Epithelial cell of esophagus (primary cell): ENCODE data around the gene CYFIP2.

Source experiments
- DNase-seq: peaks from one replicate; pipeline ENCODE4 v3.0.0; 2010; ENCODE audit warnings: low read depth
- H3K4me3 ChIP-seq: 2 replicates; pipeline ENCODE4 v1.5.1; 2011; ENCODE audit warnings: mild to moderate bottlenecking, low read length, control low read depth
- TF ChIP-seq, protein P1 (sequence below): IDR thresholded peaks from 2 replicates; pipeline ENCODE4 v1.5.1; 2011; ENCODE audit warnings: low read depth, mild to moderate bottlenecking, low read length, control low read depth, inconsistent platforms; ENCODE audit not compliant: insufficient read depth; ENCODE audit errors: missing control alignments

The CYFIP2 gene

DNA sequence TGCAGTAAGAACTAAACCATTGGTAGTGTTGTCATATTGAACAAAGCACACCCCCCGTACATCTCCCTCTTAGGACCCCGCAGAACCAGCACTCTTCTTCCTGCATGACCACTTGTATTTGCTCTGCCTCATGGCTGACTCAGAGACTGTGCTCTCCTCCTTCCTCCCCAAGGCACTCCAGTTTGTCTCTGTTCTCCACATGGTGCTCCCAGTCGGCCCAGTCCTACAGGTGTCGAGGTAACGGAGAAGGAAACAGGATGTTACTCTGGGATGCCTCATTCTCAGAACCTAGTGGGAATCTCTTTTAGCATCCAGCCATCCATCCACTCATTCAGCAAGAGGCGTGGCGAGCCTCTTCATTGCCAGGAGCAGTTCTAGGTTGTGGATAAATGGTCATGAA is 97.1 kb downstream of the CYFIP2 start:
- TF ChIP-seq, protein P1, sequence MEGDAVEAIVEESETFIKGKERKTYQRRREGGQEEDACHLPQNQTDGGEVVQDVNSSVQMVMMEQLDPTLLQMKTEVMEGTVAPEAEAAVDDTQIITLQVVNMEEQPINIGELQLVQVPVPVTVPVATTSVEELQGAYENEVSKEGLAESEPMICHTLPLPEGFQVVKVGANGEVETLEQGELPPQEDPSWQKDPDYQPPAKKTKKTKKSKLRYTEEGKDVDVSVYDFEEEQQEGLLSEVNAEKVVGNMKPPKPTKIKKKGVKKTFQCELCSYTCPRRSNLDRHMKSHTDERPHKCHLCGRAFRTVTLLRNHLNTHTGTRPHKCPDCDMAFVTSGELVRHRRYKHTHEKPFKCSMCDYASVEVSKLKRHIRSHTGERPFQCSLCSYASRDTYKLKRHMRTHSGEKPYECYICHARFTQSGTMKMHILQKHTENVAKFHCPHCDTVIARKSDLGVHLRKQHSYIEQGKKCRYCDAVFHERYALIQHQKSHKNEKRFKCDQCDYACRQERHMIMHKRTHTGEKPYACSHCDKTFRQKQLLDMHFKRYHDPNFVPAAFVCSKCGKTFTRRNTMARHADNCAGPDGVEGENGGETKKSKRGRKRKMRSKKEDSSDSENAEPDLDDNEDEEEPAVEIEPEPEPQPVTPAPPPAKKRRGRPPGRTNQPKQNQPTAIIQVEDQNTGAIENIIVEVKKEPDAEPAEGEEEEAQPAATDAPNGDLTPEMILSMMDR: no peak
- no peak overlapping the region for H3K4me3 ChIP-seq
- DNase-seq: peak; percentile 20

DNA sequence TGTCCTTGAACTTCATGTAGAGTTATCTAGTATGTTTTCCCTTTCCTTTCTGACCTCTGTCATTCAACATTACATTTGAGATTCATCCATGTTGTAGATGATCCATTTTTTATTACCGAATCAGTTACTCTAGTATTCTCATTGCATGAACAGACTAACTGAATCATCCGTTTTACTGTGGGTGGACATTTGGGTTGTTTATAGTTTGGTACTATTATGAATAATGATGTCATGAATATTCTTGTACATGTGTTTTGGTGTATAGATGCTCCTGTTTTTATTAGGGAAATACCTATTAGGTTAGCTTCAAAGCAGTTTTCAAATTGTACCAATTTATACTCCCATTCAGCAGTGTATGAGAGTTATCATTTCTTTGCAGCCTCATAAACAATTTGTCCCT is 99.8 kb downstream of the CYFIP2 start:
- TF ChIP-seq, protein P1: no peak
- H3K4me3 ChIP-seq: no peak overlapping the region
- DNase-seq: no peak

DNA sequence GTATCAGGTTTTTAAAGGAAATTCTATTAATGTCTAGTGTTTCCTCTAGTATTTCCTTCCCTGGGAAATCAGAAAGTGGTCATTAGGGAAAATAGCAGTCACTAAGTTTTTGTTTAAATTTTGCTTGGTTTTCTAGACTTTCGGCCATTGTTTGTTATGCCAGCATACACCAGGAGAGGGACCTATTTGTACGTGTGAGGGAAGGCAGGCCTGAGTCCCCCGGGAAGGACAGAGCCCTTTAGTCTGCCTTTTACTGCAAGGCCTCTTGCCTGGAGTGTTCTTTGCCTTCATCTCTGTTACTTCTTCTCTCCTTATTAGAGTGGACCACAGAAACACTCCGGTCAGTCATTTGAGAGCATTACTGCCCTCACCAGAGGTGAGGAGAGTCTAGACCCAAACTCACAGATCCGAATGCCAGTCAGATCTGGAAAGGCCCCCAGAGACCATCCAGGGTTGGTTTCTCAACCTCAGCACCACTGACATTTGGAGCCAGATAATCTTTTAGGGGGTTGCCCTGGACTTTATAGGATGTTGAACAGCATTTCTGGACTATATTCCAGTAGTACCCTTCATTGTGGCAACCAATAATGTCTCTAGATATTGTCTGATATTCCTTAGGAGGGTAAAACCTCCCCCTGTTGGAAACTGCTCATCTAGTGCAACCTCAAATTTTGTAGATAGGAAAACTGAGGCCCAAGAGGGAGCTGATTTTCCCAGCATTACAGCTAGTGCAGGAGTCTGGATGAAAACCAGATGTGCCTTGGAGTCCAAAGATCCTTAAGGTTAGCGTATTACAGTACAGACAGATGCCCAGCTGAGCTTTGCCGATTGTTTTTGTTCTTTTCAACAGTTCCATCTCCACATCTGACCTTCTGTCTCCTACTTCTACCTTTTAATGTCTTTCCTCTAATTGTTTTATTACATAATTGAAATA is 101.1 kb downstream of the CYFIP2 start:
- TF ChIP-seq, protein P1: peak; percentile 38
- no peak overlapping the region for H3K4me3 ChIP-seq
- DNase-seq: peak; percentile 48

DNA sequence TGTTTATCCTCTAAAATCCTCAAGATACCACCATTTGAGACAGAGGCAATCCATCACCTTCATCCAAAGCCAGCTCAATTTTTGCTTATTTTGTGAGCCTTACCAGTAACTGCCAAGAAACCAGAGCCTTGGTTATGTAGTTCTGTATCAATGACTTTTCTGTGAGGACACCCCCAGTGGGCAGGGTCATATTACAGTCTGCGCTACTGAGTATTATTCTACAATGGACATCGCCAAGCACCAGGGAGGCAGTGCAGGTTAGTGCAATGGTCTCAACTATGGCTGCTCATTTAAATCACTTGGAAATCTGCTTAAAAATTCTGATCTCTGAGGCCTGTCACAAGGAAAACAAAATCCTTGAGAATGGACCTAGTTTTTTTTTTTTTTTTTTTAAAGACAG is 103.6 kb downstream of the CYFIP2 start:
- no peak overlapping the region for H3K4me3 ChIP-seq
- DNase-seq: no peak
- TF ChIP-seq, protein P1: no peak

DNA sequence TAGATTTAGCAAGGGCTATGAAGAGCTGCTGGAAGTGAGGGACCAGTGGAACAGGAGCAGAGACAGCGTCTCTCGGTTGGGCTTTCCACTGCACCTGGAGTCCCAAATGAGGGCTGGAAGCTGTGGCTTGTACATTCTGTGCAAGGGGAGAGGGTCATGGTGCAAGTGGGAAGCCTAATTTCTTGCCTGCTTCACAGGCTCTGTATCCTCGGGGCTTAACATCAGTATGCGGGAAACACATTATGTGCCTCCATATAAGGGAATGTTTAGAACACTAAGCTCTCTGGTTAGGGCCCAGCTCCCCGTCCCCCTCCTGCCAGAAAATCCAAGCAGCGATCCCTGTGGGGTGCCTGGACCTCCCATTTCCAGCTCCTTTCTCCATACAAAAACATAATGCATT is 105.0 kb downstream of the CYFIP2 start:
- no peak for DNase-seq
- TF ChIP-seq, protein P1: no peak
- H3K4me3 ChIP-seq: no peak overlapping the region

DNA sequence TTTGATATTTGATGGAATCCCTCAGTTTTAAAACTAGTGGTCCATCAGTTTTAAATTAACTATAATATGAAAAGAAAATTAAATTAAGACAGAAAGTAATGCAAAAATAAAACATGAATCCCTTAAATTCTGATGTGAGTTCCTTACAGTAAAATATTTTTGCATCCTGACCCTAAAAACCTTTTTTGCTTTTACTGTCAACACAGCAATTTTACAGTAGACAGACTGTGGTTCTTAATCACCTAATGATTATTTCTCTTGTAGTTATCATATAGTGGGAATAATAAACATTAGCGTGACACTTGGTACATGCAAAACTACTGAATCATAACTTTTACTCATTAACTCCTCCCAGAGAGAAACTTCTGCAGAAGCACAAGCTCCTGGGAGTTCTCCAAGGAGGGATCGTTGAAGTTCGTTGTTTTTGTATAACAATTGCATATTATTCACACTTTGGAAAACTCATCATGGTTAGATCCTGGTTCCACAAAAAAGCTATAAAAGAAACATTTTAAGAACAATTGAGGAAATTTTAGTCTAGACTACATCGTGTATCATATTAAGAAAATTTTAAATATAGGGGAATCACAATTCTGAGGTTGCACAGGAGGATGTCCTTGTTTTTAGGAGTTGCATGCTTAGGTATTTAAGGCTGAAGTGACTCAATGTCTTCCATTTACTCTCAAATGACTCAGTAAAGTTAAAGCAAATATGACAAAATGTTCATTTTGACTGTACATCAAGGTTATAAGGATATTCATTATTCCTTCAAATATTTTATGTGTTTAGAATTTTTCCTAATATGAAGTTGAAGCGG is 105.9 kb downstream of the CYFIP2 start:
- DNase-seq: peak; percentile 61
- TF ChIP-seq, protein P1: no peak
- no peak overlapping the region for H3K4me3 ChIP-seq
